Hepatocyte (in vitro differentiated cells): ENCODE data around the gene NAP1L5.

Experiments
- EZH2phosphoT487 ChIP-seq: fragments of 200-600 bp; sonication (generic); IDR thresholded peaks from one replicate; pipeline ENCODE4 v1.6.1; 2018; ENCODE audit warnings: antibody characterized with exemption, mild to moderate bottlenecking, low read depth, moderate library complexity; ENCODE audit not compliant: unreplicated experiment, severe bottlenecking
- TF ChIP-seq, protein P1 (sequence below): fragments of 200-600 bp; sonication (generic); IDR thresholded peaks from 2 replicates; pipeline ENCODE4 v1.5.1; 2016; ENCODE audit warnings: antibody characterized with exemption, mild to moderate bottlenecking; ENCODE audit not compliant: poor library complexity

DNA sequence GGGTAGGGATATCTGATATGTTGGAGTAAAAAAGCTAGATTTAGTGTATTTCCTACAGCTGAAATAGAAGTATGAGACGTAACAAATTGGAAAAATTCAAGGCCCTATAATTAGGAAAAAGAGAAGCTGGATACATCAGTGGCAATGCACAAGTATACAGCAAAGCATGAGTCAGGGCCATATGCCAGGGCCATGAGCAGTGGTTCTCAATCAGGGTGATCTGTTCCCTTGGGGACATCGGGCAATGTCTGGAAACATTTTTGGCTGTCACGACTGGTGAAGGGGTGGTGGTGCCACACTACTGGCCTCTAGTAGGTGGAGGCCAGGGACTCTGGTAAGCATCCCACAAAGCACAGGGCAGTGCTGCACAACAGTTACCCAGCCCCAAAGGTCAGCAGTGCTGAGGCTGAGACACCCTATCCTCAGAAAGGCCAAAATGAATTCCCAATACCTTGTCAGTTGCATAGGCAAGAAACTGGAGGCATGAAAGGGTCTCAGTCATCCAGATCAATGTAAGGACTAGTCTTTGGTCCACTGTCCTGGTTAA, 36.8 kb upstream of the NAP1L5 start:
- TF ChIP-seq, protein P1, sequence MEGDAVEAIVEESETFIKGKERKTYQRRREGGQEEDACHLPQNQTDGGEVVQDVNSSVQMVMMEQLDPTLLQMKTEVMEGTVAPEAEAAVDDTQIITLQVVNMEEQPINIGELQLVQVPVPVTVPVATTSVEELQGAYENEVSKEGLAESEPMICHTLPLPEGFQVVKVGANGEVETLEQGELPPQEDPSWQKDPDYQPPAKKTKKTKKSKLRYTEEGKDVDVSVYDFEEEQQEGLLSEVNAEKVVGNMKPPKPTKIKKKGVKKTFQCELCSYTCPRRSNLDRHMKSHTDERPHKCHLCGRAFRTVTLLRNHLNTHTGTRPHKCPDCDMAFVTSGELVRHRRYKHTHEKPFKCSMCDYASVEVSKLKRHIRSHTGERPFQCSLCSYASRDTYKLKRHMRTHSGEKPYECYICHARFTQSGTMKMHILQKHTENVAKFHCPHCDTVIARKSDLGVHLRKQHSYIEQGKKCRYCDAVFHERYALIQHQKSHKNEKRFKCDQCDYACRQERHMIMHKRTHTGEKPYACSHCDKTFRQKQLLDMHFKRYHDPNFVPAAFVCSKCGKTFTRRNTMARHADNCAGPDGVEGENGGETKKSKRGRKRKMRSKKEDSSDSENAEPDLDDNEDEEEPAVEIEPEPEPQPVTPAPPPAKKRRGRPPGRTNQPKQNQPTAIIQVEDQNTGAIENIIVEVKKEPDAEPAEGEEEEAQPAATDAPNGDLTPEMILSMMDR: no peak
- no peak for TF ChIP-seq EZH2phosphoT487
